GM12801 (cell line): ENCODE measurements around the gene UQCC5.

Experiments
- TF ChIP-seq, protein P1 (sequence below): IDR thresholded peaks from one replicate; pipeline ENCODE4 v1.5.1; 2011; ENCODE audit warnings: control low read depth; ENCODE audit not compliant: insufficient read length; ENCODE audit errors: extremely low read depth

The UQCC5 gene

DNA sequence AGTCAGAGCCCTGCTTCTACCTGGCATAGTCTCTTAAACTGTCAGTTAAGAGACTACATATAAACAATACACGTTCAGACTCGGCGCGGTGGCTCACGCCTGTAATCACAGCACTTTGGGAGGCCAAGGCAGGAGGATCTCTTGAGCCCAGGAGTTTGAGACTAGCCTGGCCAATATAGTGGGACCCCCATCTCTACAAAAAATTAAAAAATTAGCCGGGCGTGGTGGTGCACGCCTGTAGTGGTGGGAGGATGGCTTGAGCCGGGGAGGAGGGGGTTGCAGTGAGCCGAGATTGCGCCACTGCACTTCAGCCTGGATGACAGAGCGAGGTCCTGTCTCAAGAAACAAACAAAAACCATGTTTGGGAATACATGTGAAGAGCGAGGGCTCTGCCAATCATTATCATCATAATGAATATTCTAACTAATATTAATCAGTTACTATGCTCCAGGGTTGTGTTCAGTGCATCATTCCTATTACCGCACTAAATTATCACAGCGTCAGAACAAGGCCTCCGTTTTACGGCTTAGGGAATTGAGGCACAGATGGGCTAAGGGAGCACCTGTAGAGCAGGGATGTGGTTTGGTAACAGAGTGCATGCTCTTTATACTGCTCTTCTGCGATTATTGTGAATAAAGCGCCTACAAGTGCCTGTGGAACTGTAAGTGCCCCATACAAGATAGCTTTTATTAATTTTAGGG lies 844 bp upstream of the UQCC5 start:
- TF ChIP-seq, protein P1, sequence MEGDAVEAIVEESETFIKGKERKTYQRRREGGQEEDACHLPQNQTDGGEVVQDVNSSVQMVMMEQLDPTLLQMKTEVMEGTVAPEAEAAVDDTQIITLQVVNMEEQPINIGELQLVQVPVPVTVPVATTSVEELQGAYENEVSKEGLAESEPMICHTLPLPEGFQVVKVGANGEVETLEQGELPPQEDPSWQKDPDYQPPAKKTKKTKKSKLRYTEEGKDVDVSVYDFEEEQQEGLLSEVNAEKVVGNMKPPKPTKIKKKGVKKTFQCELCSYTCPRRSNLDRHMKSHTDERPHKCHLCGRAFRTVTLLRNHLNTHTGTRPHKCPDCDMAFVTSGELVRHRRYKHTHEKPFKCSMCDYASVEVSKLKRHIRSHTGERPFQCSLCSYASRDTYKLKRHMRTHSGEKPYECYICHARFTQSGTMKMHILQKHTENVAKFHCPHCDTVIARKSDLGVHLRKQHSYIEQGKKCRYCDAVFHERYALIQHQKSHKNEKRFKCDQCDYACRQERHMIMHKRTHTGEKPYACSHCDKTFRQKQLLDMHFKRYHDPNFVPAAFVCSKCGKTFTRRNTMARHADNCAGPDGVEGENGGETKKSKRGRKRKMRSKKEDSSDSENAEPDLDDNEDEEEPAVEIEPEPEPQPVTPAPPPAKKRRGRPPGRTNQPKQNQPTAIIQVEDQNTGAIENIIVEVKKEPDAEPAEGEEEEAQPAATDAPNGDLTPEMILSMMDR = no peak

DNA sequence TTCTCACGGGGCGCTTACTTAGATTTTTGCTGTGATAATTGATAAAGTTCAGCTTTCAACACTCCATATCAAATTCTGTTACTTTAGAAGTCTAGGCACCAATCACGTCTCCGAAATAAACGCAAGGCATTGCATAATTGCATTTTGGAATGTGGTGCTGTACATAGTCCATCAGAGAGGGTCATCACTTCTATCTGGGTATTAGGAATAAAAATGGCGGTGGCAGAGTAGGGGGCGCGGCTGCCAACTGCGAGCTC lies 365 bp upstream of the UQCC5 start:
- TF ChIP-seq, protein P1 = no peak

DNA sequence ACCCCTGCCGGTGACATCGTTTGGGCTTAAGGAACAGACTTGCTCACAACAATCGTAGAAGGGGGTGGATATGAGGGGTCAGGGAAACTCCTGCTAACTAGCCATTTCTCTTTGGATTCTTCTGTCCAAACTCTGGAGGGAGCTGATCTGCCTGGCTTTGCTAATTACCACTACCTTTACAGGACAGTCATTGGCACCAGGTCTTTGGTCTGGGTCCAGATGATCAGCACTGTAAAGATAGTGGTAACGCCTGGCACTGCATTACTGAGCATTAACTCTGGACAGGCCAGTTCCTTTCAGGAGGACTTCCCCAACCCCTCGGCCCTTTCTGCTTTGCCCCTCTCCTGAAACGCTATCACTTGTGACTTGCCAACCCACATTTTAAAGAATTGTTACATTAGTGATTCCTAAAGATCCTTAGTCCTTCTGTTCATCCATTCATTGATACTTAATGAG lies 788 bp downstream of the UQCC5 start:
- TF ChIP-seq, protein P1 = no peak

DNA sequence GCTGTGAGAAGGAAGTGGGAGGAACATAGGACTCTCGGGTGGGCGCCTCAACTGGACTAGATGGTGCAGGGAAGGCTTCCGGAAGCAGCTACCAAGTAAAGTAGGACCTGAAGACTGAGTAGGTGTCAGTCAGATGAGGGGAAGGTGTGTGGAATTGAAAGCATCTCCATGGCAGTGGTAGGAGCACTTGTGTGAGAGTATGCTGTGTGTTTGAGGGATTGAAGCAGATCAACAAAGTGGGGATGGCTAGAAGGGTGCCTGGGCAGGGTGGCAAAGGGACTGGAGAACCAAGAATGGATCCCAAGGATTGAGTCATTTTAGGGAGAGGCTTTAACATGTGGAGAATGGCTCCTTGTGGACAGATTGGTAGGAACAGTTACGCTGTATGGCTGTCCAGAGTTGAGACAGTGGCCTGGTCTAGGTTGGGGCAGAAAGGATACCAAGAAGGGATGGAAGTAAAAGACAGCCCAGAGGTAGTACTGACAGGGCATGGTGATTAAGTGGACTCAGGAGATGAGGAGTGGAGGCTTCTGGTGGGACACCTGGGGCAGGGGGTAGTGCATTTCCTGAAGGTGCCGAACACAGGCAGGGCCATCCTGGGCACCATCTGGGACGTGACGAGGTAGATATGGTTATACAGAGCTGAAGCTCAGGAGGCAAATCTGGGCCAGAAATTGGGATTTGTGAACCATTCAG lies 1.5 kb downstream of the UQCC5 start:
- TF ChIP-seq, protein P1 = no peak

DNA sequence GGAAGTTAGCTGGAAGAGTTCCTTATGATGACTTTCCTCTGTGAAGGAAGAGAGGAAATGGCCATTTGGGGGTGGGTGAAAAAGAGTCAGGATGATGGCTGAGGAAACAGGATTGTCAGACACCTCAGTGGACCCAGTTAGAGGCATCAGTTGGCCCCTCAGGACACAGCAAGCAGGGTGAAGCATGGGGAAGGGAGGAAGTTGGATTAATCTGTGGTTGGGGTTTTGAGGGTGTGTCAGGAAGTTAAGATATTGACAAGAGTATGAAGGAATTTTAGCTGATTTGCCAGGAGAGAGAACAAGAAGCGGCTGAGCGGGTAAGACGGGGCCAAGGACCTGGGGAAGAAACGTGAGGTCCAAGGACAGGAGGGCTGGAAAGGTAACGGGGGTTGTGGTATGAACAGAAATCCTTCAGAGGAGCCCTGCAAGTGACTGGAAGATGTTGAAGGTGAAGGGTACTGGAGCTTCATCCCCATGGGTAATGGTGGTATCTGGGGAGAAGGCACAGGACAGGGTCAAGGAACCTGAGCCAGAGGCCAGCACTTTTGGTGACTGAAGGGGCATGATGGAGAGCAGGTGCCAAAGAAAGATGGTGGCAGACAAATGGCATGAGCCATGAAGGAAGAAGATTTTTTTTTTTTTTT lies 2.7 kb downstream of the UQCC5 start:
- TF ChIP-seq, protein P1 = no peak

DNA sequence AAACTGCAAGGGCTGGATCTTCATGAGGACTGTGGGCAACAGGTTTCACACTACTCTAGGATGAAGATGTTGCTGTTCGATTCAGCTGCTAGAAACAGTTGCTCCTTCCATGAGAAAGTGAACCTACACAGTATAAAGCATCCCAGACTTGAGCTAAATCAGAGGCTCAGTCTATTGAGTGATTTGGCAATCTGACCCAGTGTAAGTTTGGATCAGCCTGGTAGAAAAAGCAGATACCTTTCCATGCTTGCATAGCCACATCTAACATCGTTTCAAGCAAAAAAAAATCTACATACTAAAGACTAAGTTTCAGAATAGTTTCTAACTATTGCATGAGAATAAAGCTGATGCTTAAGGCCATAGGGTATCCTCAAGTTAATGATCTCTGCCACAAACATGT lies 4.6 kb downstream of the UQCC5 start:
- TF ChIP-seq, protein P1 = no peak

DNA sequence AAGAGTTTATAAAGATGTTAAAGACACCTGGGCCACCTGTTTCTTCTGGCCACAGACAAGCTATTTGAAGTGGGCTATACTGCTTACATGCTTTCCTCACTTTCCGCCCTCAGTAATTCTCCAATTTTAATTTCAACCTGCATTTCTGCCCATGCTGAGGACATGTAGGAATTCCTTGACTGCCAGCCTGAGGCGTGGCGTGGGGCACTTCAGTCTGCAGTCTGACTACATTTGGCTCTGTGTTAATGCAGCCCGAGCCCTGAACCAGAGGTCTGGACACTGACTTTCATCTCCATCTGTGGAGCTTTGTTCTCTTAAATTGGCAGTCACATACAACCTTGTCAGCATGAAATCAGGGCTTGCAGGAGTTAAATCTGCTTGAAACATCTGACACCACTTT lies 8.5 kb downstream of the UQCC5 start:
- TF ChIP-seq, protein P1 = no peak
